Measurements from ENCODE around the gene VKORC1L1.

- TF ChIP-seq YY1 (IDR thresholded peaks at IDR 0.05; ENCODE audit: low read depth): no peak
- no peak for TF ChIP-seq TEAD4 (IDR thresholded peaks at IDR 0.05)
- TF ChIP-seq ZBTB7A (IDR thresholded peaks at IDR 0.05; ENCODE audit: low read depth): no peak
- no peak for TF ChIP-seq REST (IDR thresholded peaks at IDR 0.05; ENCODE audit: low read depth)
- TF ChIP-seq MAX (IDR thresholded peaks at IDR 0.05): no peak
- no peak for TF ChIP-seq EP300 (IDR thresholded peaks at IDR 0.05; ENCODE audit: borderline replicate concordance)
- no peak for TF ChIP-seq FOXM1 (IDR thresholded peaks at IDR 0.05; ENCODE audit: borderline replicate concordance, low read depth)
- no peak for TF ChIP-seq TAF1 (IDR thresholded peaks at IDR 0.05; ENCODE audit: low read depth)
- no peak for TF ChIP-seq TCF12 (IDR thresholded peaks at IDR 0.05; ENCODE audit: low read depth)
Measured at GRCh38 chr7:65979583-65980477, 107.0 kb downstream of the VKORC1L1 start.
